B cell (primary cell): ENCODE measurements around the gene NANOS3. TPM values are rescaled to one million over a fixed set of nuclear protein-coding genes. Genes with fewer than 3 reads are reported as not detected.

Source experiments
- ATAC-seq: fragments of 200-7000 bp; cut with Tn5 transposase; one replicate; pipeline ENCODE4 v1.10.0; 2021; ENCODE audit warnings: low read depth, mild to moderate bottlenecking, moderate number of reproducible peaks, moderate library complexity
- CTCF ChIA-PET: fragments of 350-600 bp; sonication (Branson Sonifier 250); formaldehyde crosslinking; loops from one replicate; lab custom pipeline; 2021; ENCODE audit warnings: antibody characterized with exemption, inconsistent platforms; lab: Charles Lee
- POLR2A ChIA-PET: fragments of 350-600 bp; sonication (Branson Sonifier 250); formaldehyde crosslinking; loops from one replicate; lab custom pipeline; 2021; ENCODE audit warnings: antibody characterized with exemption; lab: Charles Lee
- DNase-seq: peaks from one replicate; pipeline ENCODE4 v3.0.0; 2013
- H2AFZ ChIP-seq: 2 replicates; pipeline ENCODE4 v1.6.1; 2012; ENCODE audit warnings: mild to moderate bottlenecking, low read depth, low read length; ENCODE audit not compliant: insufficient read depth, poor library complexity, severe bottlenecking
- H3K27ac ChIP-seq, 2 donors: 1 replicate in 1 of 2; 2 replicates in 1 of 2; pipeline ENCODE4 v1.5.1; 2012 to 2013; ENCODE audit warnings: low read length in 2 of 2, mild to moderate bottlenecking in 2 of 2, moderate library complexity in 1 of 2
- H3K27me3 ChIP-seq, 4 experiments: fragments of 200-600 bp in 1 of 4; sonication (generic) in 1 of 4; replicated peaks in 1 of 4; 1 replicate in 2 of 4; 2 replicates in 2 of 4; pipeline versions ENCODE4 v1.6.1 to v1.7.0; 2013 to 2016; ENCODE audit warnings: low read length in 3 of 4, mild to moderate bottlenecking in 2 of 4, mixed read lengths in 1 of 4, moderate library complexity in 1 of 4; ENCODE audit not compliant: insufficient read depth in 4 of 4, control insufficient read depth in 3 of 4; ENCODE audit errors: control extremely low read depth in 1 of 4
- H3K36me3 ChIP-seq, 2 experiments: replicated peaks in 1 of 2; 1 replicate in 1 of 2; 2 replicates in 1 of 2; pipeline versions ENCODE4 v1.6.1 to v1.7.1; 2013; ENCODE audit warnings: low read length in 1 of 2; ENCODE audit not compliant: insufficient read depth in 2 of 2, control insufficient read depth in 1 of 2; ENCODE audit errors: control extremely low read depth in 1 of 2, extremely low read depth in 1 of 2
- H3K4me1 ChIP-seq, 2 donors: fragments of 200-600 bp in 1 of 2; sonication (generic) in 1 of 2; 1 replicate in 1 of 2; 2 replicates in 1 of 2; pipeline versions ENCODE4 v1.5.1 to v1.6.1; 2013 to 2017; ENCODE audit warnings: low read length in 2 of 2; ENCODE audit not compliant: control insufficient read depth in 2 of 2, insufficient read depth in 2 of 2
- H3K4me2 ChIP-seq: replicated peaks from 2 replicates; pipeline ENCODE3; 2012; ENCODE audit warnings: mild to moderate bottlenecking, low read depth, low read length; ENCODE audit not compliant: poor library complexity, severe bottlenecking
- H3K4me3 ChIP-seq, 5 experiments: fragments of 200-600 bp in 1 of 5; sonication (generic) in 1 of 5; 1 replicate in 3 of 5; 2 replicates in 2 of 5; pipeline versions ENCODE4 v1.5.1 to v1.7.0; 2011 to 2016; ENCODE audit warnings: low read length in 4 of 5, mild to moderate bottlenecking in 4 of 5, low read depth in 2 of 5, control low read depth in 1 of 5, moderate library complexity in 1 of 5; ENCODE audit not compliant: insufficient read depth in 1 of 5; ENCODE audit errors: control extremely low read depth in 1 of 5, extremely low read depth in 1 of 5
- H3K79me2 ChIP-seq: fragments of 200-600 bp; sonication (generic); one replicate; pipeline ENCODE4 v1.6.0; 2016; ENCODE audit warnings: low read length; ENCODE audit not compliant: control insufficient read depth, insufficient read depth
- H3K9ac ChIP-seq: fragments of 200-600 bp; sonication (generic); 2 replicates; pipeline ENCODE4 v1.6.1; 2017; ENCODE audit warnings: mild to moderate bottlenecking, low read length, moderate library complexity
- H3K9me3 ChIP-seq, 3 donors: one replicate each; pipeline versions ENCODE4 v1.6.1 to v1.7.1; 2013; ENCODE audit warnings: low read length in 2 of 3; ENCODE audit not compliant: control insufficient read depth in 2 of 3, insufficient read depth in 1 of 3; ENCODE audit errors: control extremely low read depth in 1 of 3
- H4K20me1 ChIP-seq: 2 replicates; pipeline ENCODE4 v1.6.0; 2012; ENCODE audit warnings: mild to moderate bottlenecking, low read length; ENCODE audit not compliant: insufficient read depth, control insufficient read depth, poor library complexity, severe bottlenecking
- H3K27ac Mint-ChIP-seq: one replicate; pipeline ENCODE4 v1.8.0; 2021; ENCODE audit warnings: mixed read lengths
- H3K27me3 Mint-ChIP-seq: one replicate; pipeline ENCODE4 v1.8.0; 2021; ENCODE audit warnings: mixed read lengths
- H3K4me1 Mint-ChIP-seq: one replicate; pipeline ENCODE4 v1.8.0; 2021; ENCODE audit warnings: mixed read lengths
- H3K4me3 Mint-ChIP-seq: one replicate; pipeline ENCODE4 v1.8.0; 2021; ENCODE audit warnings: mixed read lengths
- H3K9me3 Mint-ChIP-seq: one replicate; pipeline ENCODE4 v1.8.0; 2022; ENCODE audit warnings: mixed read lengths; ENCODE audit not compliant: insufficient read depth
- CTCF ChIP-seq: fragments of 200-600 bp; IDR thresholded peaks from one replicate; pipeline ENCODE4 v1.8.0; 2022; ENCODE audit warnings: antibody characterized with exemption, mild to moderate bottlenecking
- EZH2 ChIP-seq: IDR thresholded peaks from 2 replicates; pipeline ENCODE4 v1.6.1; 2012; ENCODE audit warnings: borderline replicate concordance, low read depth, mild to moderate bottlenecking, moderate library complexity, low read length; ENCODE audit not compliant: insufficient read depth, poor library complexity, severe bottlenecking
- WGBS: methylation state at CpG from one replicate; pipeline ENCODE4 v1.1.5; 2013; ENCODE audit warnings: missing lambda C conversion rate; ENCODE audit not compliant: insufficient coverage; 5-methylcytosine and 5-hydroxymethylcytosine counted together
- intact Hi-C: fragments of 100-400 bp; cut with micrococcal nuclease; formaldehyde crosslinking; loops from one replicate; pipeline ENCODE4 v1.10.0; 2022
- polyA plus RNA-seq: library from polyadenylated mRNA; depleted of rRNA; stranded (reverse); fragments of >200 nt; gene quantifications from 2 replicates; pipeline ENCODE4 v1.2.3, GENCODE V29; 2012
- total RNA-seq, 2 donors: library from RNA; stranded (reverse); fragments of 120-200 nt in 1 of 2; gene quantifications; 1 replicate in 1 of 2; 2 replicates in 1 of 2; pipeline versions ENCODE4 v1.2.3 to v1.2.4, GENCODE V29; 2013 to 2022

The NANOS3 gene
- total and polyA plus RNA-seq, 2 donors (not counting 1 experiment from before 2014, with no cell fraction given) = 0.49 TPM; not detected in 1

DNA sequence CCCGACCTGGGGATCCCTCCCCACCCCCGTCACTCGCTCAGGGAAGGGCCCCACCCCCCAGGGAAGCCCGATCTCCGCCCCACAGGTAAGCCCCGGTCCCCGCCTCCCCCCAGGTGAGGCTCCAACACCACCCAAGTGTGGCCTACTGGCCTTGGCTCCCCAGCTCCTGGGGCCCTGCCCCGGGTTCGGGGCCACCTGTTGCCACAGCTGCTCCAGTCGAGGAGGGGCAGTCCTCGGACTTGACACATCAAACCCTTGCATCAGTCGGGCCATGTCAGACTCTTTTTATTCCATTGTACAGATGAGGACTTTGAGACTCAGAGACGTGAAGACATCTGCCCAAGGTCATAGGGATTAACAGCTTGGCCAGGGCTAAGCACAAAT lies 29.6 kb downstream of the NANOS3 start:
- Histone ChIP-seq H3K79me2 (peaks cover 12% of the 10 kb centered on the region), H3K4me2 (peak overlapping the region; percentile 90), H4K20me1 (no peaks in the 10 kb centered on the region), H3K36me3 (peaks cover 0 to 8% of the 10 kb centered on the region in 2 experiments), H3K4me3 (peak overlapping the region; percentile 38 to 90 (median 82)), H3K27me3 (no peaks in the 10 kb centered on the region), H2AFZ (peak overlapping the region; percentile 91), H3K9me3 (no peaks in the 10 kb centered on the region), H3K4me1 (peaks cover 9 to 13% of the 10 kb centered on the region in 2 donors), H3K27ac (peak overlapping the region; percentile 38 to 62), H3K9ac (peak overlapping the region; percentile 70)
- TF ChIP-seq CTCF (no peak), EZH2 (no peak)
- peak overlapping the region; percentile 80 for H3K27ac Mint-ChIP-seq
- H3K4me1 Mint-ChIP-seq = peaks cover 13% of the 10 kb centered on the region
- ChIA-PET POLR2A (interaction anchor here (0.6 to 0.8 kb wide), 2 partner anchors 46 to 80 kb away, joined by 3 read pairs; partner anchors contain the start of gene DCAF15), CTCF (interaction anchor here (0.6 to 2.4 kb wide), 6 partner anchors 9 to 165 kb away, joined by 3 to 8 read pairs (median 4); partner anchors contain the start of gene MISP3)
- no peaks in the 10 kb centered on the region for H3K9me3 Mint-ChIP-seq
- H3K4me3 Mint-ChIP-seq = peak overlapping the region; percentile 89
- intact Hi-C loops = loop anchor here (1.0 kb wide), 7 partner anchors 26 to 231 kb away; partner anchors contain the start of gene DCAF15
- no peak for DNase-seq
- peak; percentile 13 for ATAC-seq
- no peaks in the 10 kb centered on the region for H3K27me3 Mint-ChIP-seq
- 1% methylated on average over 11 of the region's 13 CpGs for WGBS

DNA sequence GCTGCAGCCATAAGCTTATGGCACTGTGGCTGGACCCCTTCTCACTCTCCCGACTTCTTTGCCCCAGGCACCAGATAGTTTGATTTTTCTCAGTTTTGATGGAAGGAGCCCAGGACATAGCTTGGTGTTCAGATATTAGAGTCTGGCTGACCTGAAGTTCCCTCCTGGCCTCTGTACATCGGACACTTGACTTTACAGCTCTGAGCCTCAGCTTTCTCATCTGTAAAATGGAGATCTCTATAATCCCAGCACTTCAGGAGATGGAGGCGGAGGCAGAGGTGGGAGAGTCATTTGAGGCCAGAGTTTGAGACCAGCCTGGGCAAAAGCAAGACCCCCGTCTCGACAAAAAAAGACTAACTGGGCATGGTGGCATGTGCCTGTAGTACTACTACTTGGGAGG lies 30.0 kb downstream of the NANOS3 start:
- Histone ChIP-seq H3K9ac (peak overlapping the region; percentile 70), H2AFZ (peak overlapping the region; percentile 91)

More for the DNA sequence above, 30.0 kb downstream of the NANOS3 start:
- peak overlapping the region; percentile 80 for H3K27ac Mint-ChIP-seq
- ChIA-PET CTCF (interaction anchor here (0.6 to 2.4 kb wide), 5 partner anchors 10 to 165 kb away, joined by 3 to 8 read pairs (median 5); partner anchors contain the start of gene MISP3), POLR2A (interaction anchor here (0.6 to 0.8 kb wide), 3 partner anchors 34 to 79 kb away, joined by 3 to 5 read pairs (median 3); partner anchors contain the start of gene DCAF15)
- intact Hi-C loops = loop anchor here (1.0 kb wide), 7 partner anchors 27 to 230 kb away; partner anchors contain the start of gene DCAF15
- Histone ChIP-seq H3K4me3 (peak overlapping the region in 4 of 5 experiments; percentile 72 to 90 (median 83)), H3K4me1 (peaks cover 9 to 13% of the 10 kb centered on the region in 2 donors), H3K27me3 (no peaks in the 10 kb centered on the region), H4K20me1 (no peaks in the 10 kb centered on the region), H3K27ac (no peak overlapping the region), H3K36me3 (peaks cover 0 to 8% of the 10 kb centered on the region in 2 experiments), H3K4me2 (peak overlapping the region; percentile 90), H3K79me2 (peaks cover 12% of the 10 kb centered on the region), H3K9me3 (no peaks in the 10 kb centered on the region)
- no peaks in the 10 kb centered on the region for H3K9me3 Mint-ChIP-seq
- WGBS = 100% methylated on average over 2 of the region's 5 CpGs
- no peak for DNase-seq
- TF ChIP-seq EZH2 = no peak
- TF ChIP-seq CTCF = no peak
- H3K4me3 Mint-ChIP-seq = peak overlapping the region; percentile 89
- ATAC-seq = no peak
- no peaks in the 10 kb centered on the region for H3K27me3 Mint-ChIP-seq
- peaks cover 13% of the 10 kb centered on the region for H3K4me1 Mint-ChIP-seq
